K562 (cell line): ENCODE data around the gene IMMP2L. TPM values are rescaled to one million over a fixed set of nuclear protein-coding genes. Genes with fewer than 3 reads are reported as not detected.

Experiments
- ATAC-seq: fragments of 200-7000 bp; cut with Tn5 transposase; 3 replicates; pipeline ENCODE4 v1.9.1; 2020; ENCODE audit warnings: moderate library complexity
- BruUV-seq: library from RNA; stranded (reverse); fragments of 400-500 nt; replicated peaks from 2 replicates; lab custom pipeline; 2021; lab: Mats Ljungman, UMichigan
- CTCF ChIA-PET: fragments of 300-600 bp; formaldehyde crosslinking; extraction: SDS; loops from one replicate; lab custom pipeline; 2021; ENCODE audit warnings: low intra/inter-chr PET ratio; lab: Yijun Ruan, JAX
- POLR2A ChIA-PET: fragments of 300-600, 350-650 bp; sonication (Branson Sonifier 250); formaldehyde crosslinking; extraction: SDS; loops from one replicate; lab custom pipeline; 2021; ENCODE audit warnings: antibody characterized with exemption, inconsistent platforms; lab: Yijun Ruan, JAX
- DNase-seq, 4 experiments: peaks; one replicate each; pipeline versions ENCODE4 v3.0.0 to v3.0.0-alpha.2; 2011 to 2018; ENCODE audit warnings: low spot score in 3 of 4, mixed read lengths in 3 of 4; ENCODE audit errors: extremely low read depth in 1 of 4
- FAIRE-seq: peaks from 2 replicates; lab custom pipeline; 2011; peaks lifted over from hg19 to GRCh38; lab: Jason Lieb, UNC
- H2AFZ ChIP-seq: 2 replicates; pipeline ENCODE4 v1.6.0; 2011; ENCODE audit warnings: low read depth, low read length, control low read depth, inconsistent platforms
- H3K27ac ChIP-seq: fragments of 200-600 bp; 3 replicates; pipeline ENCODE4 v1.8.0; 2011; ENCODE audit warnings: low read depth, mild to moderate bottlenecking, control low read depth, inconsistent platforms, low read length, moderate library complexity, mixed read lengths; ENCODE audit errors: extremely low read depth
- H3K27me3 ChIP-seq, 2 experiments: fragments of 300-600 bp in 1 of 2; 2 replicates in 1 of 2; 3 replicates in 1 of 2; pipeline versions ENCODE4 v1.6.0 to v1.8.0; 2011; ENCODE audit warnings: inconsistent platforms in 2 of 2, low read length in 2 of 2, mild to moderate bottlenecking in 1 of 2, mixed read lengths in 1 of 2, moderate library complexity in 1 of 2; ENCODE audit not compliant: control insufficient read depth in 2 of 2, insufficient read depth in 2 of 2
- H3K36me3 ChIP-seq: fragments of 300-600 bp; 3 replicates; pipeline ENCODE4 v1.8.0; 2011; ENCODE audit warnings: mild to moderate bottlenecking, low read length, inconsistent platforms; ENCODE audit not compliant: control insufficient read depth, insufficient read depth
- H3K4me1 ChIP-seq, 2 experiments: fragments of 200-600 bp in 1 of 2; replicated peaks in 1 of 2; 2 replicates in 1 of 2; 3 replicates in 1 of 2; pipeline versions ENCODE4 v1.5.1 to v1.8.0; 2011; ENCODE audit warnings: inconsistent platforms in 2 of 2, low read length in 2 of 2, mild to moderate bottlenecking in 1 of 2, mixed read lengths in 1 of 2, moderate library complexity in 1 of 2; ENCODE audit not compliant: control insufficient read depth in 2 of 2, insufficient read depth in 2 of 2
- H3K4me2 ChIP-seq: 2 replicates; pipeline ENCODE4 v1.6.1; 2011; ENCODE audit warnings: low read length, control low read depth, inconsistent platforms, mixed read lengths; ENCODE audit not compliant: insufficient read depth
- H3K4me3 ChIP-seq: fragments of 200-600 bp; sonication (generic), shearing (Covaris generic); 2 replicates; pipeline ENCODE4 v1.5.1; 2016; ENCODE audit warnings: control low read depth, inconsistent platforms
- H3K79me2 ChIP-seq: fragments of 200-600 bp; 3 replicates; pipeline ENCODE4 v1.8.0; 2011; ENCODE audit warnings: low read length, inconsistent platforms; ENCODE audit not compliant: control insufficient read depth, insufficient read depth
- H3K9ac ChIP-seq, 2 experiments: 2 replicates each; pipeline versions ENCODE4 v1.6.0 to v1.6.1; 2011; ENCODE audit warnings: low read depth in 2 of 2, low read length in 2 of 2, control low read depth in 1 of 2, inconsistent platforms in 1 of 2, mild to moderate bottlenecking in 1 of 2, mixed read lengths in 1 of 2; ENCODE audit not compliant: insufficient read depth in 1 of 2
- H3K9me1 ChIP-seq: one replicate; pipeline ENCODE4 v1.6.0; 2011; ENCODE audit warnings: inconsistent platforms, mild to moderate bottlenecking, low read length, moderate library complexity; ENCODE audit not compliant: control insufficient read depth, insufficient read depth
- H3K9me3 ChIP-seq: replicated peaks from 2 replicates; pipeline ENCODE4 v1.5.1; 2011; ENCODE audit warnings: low read depth, low read length, inconsistent platforms; ENCODE audit not compliant: control insufficient read depth, insufficient read depth
- H4K20me1 ChIP-seq: replicated peaks from 2 replicates; pipeline ENCODE4 v1.6.1; 2011; ENCODE audit warnings: low read length, inconsistent platforms, mixed read lengths; ENCODE audit not compliant: control insufficient read depth, insufficient read depth
- ELF2 ChIP-seq: fragments of 250-450 bp; sonication (Bioruptor Pico); IDR thresholded peaks from 2 replicates; pipeline ENCODE4 v1.5.0; 2021; ENCODE audit warnings: mild to moderate bottlenecking
- ESRRA ChIP-seq: fragments of 450-650 bp; IDR thresholded peaks from 2 replicates; pipeline ENCODE4 v1.6.1; 2014; ENCODE audit warnings: low read depth, mild to moderate bottlenecking, moderate library complexity, borderline replicate concordance
- NR2C2 ChIP-seq, 2 experiments: fragments of 200-800 bp in 1 of 2; sonication (Bioruptor generic) in 1 of 2; sonication (generic) in 1 of 2; formaldehyde crosslinking in 1 of 2; IDR thresholded peaks; 2 replicates each; pipeline versions ENCODE4 v1.6.1 to v1.8.0; 2016 to 2022; ENCODE audit warnings: mild to moderate bottlenecking in 1 of 2, missing compliant biosample characterization in 1 of 2, missing genetic modification characterization in 1 of 2, missing genetic modification reagents in 1 of 2
- POLR2G ChIP-seq: fragments of 200-400 bp; formaldehyde crosslinking; IDR thresholded peaks from 2 replicates; pipeline ENCODE4 v1.6.1; 2017; ENCODE audit warnings: low read depth, mild to moderate bottlenecking, antibody characterized with exemption, low read length, moderate library complexity
- RB1 ChIP-seq: fragments of 450-650 bp; IDR thresholded peaks from 2 replicates; pipeline ENCODE4 v1.6.1; 2017; ENCODE audit warnings: low read depth, mild to moderate bottlenecking
- SIRT6 ChIP-seq: IDR thresholded peaks from one replicate; pipeline ENCODE4 v1.6.1; 2012; ENCODE audit warnings: low read depth, mild to moderate bottlenecking, control low read depth, inconsistent platforms, low read length, moderate library complexity
- SREBF1 ChIP-seq: fragments of 150-350 bp; IDR thresholded peaks from 2 replicates; pipeline ENCODE4 v1.6.1; 2014; ENCODE audit warnings: antibody characterized with exemption, low read depth, low read length, borderline replicate concordance
- ZNF253 ChIP-seq: fragments of 250-450 bp; sonication (Bioruptor Pico); conservative IDR thresholded peaks from 2 replicates; pipeline ENCODE4 v1.6.1; 2021; ENCODE audit warnings: mild to moderate bottlenecking
- ZNF57 ChIP-seq: fragments of 450-650 bp; formaldehyde crosslinking; IDR thresholded peaks from 2 replicates; pipeline ENCODE4 v1.4.0; 2020; ENCODE audit warnings: mild to moderate bottlenecking, moderate library complexity
- WGBS: fragments of 100-300 bp; shearing (Covaris generic); methylation state at CpG from one replicate; pipeline ENCODE4 v1.1.6; 2016; ENCODE audit warnings: low coverage, mixed read lengths; ENCODE audit not compliant: insufficient coverage; ENCODE audit errors: missing lambda C conversion rate; 5-methylcytosine and 5-hydroxymethylcytosine counted together
- in situ Hi-C: fragments of 300-500 bp; cut with MboI; formaldehyde crosslinking; loops from 4 replicates; pipeline ENCODE4 v1.15.0; 2018; ENCODE audit warnings: inconsistent platforms, mixed read lengths
- intact Hi-C: fragments of 100-400 bp; cut with micrococcal nuclease; formaldehyde crosslinking; loops from 2 replicates; pipeline ENCODE4 v1.14.2; 2022
- polyA plus RNA-seq, 8 experiments: library from polyadenylated mRNA; depleted of rRNA in 4 of 8; stranded (reverse) in 5 of 8; unstranded in 3 of 8; fragments of >200 nt; fragmentation: Nextera tagmentation in 2 of 8; fragmentation: Illumina TruSeq in 1 of 8; extraction: Ambion mirVana in 2 of 8; extraction: Trizol in 1 of 8; gene quantifications; 2 replicates each; pipeline versions ENCODE4 v1.2.1 to v1.2.3, GENCODE V29; 2011 to 2014; ENCODE audit warnings: inconsistent platforms in 1 of 8, missing spikeins in 1 of 8
- total RNA-seq, 7 experiments: library from RNA; depleted of rRNA in 6 of 7; stranded (reverse); fragments of >200 nt in 6 of 7; fragmentation: Illumina TruSeq in 2 of 7; extraction: Trizol in 2 of 7; gene quantifications; 2 replicates each; pipeline versions ENCODE4 v1.2.1 to v1.2.3, GENCODE V29; 2011 to 2021; ENCODE audit warnings: low replicate concordance in 1 of 7
- TF ChIP-seq, protein P1 (sequence below): sonication (generic); formaldehyde crosslinking; IDR thresholded peaks from 2 replicates; pipeline ENCODE4 v1.8.0; 2022; ENCODE audit warnings: mild to moderate bottlenecking, missing genetic modification reagents
- TF ChIP-seq, protein P2 (sequence below): sonication (generic); formaldehyde crosslinking; IDR thresholded peaks from 2 replicates; pipeline ENCODE4 v1.8.0; 2022; ENCODE audit warnings: mild to moderate bottlenecking, missing genetic modification reagents
- TF ChIP-seq, protein P3 (sequence below): fragments of 450-650 bp; IDR thresholded peaks from 2 replicates; pipeline ENCODE4 v1.6.1; 2018; ENCODE audit warnings: mild to moderate bottlenecking, low read depth; ENCODE audit not compliant: partially characterized antibody
- TF ChIP-seq, protein P4 (sequence below): fragments of 450-650 bp; formaldehyde crosslinking; conservative IDR thresholded peaks from 2 replicates; pipeline ENCODE4 v1.4.0; 2022; ENCODE audit warnings: mild to moderate bottlenecking, missing genetic modification characterization
- TF ChIP-seq, protein P5 (sequence below): fragments of 200-800 bp; sonication (Bioruptor generic); IDR thresholded peaks from 2 replicates; pipeline ENCODE4 v1.6.1; 2017; ENCODE audit warnings: missing genetic modification characterization, missing compliant biosample characterization

The IMMP2L gene
- total and polyA plus RNA-seq, 9 of the 15 experiments (the other 6 are each of a cell fraction or from before 2014, with no cell fraction given), result 29.7 to 116 (median 53.0) TPM

DNA sequence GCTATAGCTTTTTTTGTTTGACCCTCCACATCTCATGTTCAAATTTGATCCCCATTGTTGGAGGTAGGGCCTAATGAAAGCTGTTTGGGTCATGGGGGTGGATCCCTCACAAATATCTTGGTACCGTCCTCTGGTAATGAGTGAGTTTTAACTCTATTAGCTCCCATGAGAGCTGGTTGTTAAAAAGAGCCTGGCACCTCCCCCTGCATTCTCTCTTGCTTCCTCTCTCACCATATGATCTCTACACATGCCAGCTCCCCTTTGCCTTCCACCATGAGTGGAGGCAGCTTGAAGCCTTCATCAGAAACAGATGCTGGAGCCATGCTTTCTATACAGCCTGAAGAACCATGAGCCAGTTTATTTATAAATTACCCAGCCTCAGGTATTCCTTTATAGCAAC is 43.0 kb upstream of the IMMP2L start (continued):
- TF ChIP-seq, protein P1, sequence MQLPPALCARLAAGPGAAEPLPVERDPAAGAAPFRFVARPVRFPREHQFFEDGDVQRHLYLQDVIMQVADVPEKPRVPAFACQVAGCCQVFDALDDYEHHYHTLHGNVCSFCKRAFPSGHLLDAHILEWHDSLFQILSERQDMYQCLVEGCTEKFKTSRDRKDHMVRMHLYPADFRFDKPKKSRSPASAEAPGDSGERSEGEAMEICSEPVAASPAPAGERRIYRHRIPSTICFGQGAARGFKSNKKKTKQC (CRISPR knock-in tag), result no peak

DNA sequence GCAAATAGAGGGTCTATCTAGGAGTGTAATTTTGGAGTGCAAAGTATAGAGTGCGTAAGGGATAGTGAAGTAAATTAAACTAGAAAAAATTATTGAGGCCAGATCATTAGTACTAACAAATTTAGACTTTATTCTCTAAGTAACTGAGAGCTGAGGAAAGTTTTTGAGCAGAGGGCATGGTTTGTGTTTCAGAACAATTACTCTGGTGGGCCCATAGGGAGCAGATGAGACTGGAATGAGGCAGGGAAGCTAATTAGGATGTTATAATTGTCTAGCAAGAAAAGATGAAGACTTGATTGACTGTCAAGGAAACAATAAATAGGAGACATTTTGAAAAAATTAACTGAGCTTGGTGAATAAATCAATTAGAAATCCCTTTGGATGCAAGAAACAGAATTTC is 37.8 kb upstream of the IMMP2L start:
- Histone ChIP-seq H3K9me1 (no peaks in the 10 kb centered on the region), H3K79me2 (no peaks in the 10 kb centered on the region), H3K4me3 (no peak overlapping the region), H2AFZ (no peak overlapping the region), H4K20me1 (no peaks in the 10 kb centered on the region), H3K9me3 (no peaks in the 10 kb centered on the region), H3K27me3 (peaks cover 0 to 6% of the 10 kb centered on the region in 2 experiments; a peak in 2 of 5 replicates), H3K36me3 (no peaks in the 10 kb centered on the region), H3K4me1 (no peaks in the 10 kb centered on the region), H3K4me2 (no peak overlapping the region), H3K27ac (no peak overlapping the region), H3K9ac (no peak overlapping the region)
- 6% methylated on average over 1 of the region's 1 CpG for WGBS
- no peak for FAIRE-seq
- intact Hi-C loops (no loop called here), in situ Hi-C loops (no loop called here)
- CTCF ChIA-PET, result no interaction called here
- DNase-seq, result no peak
- ATAC-seq, result no peak
- POLR2A ChIA-PET, result interaction anchor here (0.6 to 1.2 kb wide), 3 partner anchors 10 to 214 kb away, joined by 3 read pairs; no protein-coding TSS in a partner anchor
- BruUV-seq, result no TSS peak
- TF ChIP-seq, protein P2, sequence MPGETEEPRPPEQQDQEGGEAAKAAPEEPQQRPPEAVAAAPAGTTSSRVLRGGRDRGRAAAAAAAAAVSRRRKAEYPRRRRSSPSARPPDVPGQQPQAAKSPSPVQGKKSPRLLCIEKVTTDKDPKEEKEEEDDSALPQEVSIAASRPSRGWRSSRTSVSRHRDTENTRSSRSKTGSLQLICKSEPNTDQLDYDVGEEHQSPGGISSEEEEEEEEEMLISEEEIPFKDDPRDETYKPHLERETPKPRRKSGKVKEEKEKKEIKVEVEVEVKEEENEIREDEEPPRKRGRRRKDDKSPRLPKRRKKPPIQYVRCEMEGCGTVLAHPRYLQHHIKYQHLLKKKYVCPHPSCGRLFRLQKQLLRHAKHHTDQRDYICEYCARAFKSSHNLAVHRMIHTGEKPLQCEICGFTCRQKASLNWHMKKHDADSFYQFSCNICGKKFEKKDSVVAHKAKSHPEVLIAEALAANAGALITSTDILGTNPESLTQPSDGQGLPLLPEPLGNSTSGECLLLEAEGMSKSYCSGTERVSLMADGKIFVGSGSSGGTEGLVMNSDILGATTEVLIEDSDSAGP (CRISPR knock-in tag), result no peak
- TF ChIP-seq ZNF57 (CRISPR knock-in tag) (no peak), ZNF253 (no peak), ELF2 (no peak), SREBF1 (no peak), POLR2G (no peak), ESRRA (no peak), SIRT6 (no peak), NR2C2 (CRISPR knock-in tag; IDR thresholded peaks at IDR 0.05) (no peak), NR2C2 (tag; IDR thresholded peaks at IDR 0.05) (no peak), RB1 (no peak)
- TF ChIP-seq, protein P3, sequence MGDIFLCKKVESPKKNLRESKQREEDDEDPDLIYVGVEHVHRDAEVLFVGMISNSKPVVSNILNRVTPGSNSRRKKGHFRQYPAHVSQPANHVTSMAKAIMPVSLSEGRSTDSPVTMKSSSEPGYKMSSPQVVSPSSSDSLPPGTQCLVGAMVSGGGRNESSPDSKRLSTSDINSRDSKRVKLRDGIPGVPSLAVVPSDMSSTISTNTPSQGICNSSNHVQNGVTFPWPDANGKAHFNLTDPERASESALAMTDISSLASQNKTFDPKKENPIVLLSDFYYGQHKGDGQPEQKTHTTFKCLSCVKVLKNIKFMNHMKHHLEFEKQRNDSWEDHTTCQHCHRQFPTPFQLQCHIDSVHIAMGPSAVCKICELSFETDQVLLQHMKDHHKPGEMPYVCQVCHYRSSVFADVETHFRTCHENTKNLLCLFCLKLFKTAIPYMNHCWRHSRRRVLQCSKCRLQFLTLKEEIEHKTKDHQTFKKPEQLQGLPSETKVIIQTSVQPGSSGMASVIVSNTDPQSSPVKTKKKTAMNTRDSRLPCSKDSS, result no peak
- TF ChIP-seq, protein P4, sequence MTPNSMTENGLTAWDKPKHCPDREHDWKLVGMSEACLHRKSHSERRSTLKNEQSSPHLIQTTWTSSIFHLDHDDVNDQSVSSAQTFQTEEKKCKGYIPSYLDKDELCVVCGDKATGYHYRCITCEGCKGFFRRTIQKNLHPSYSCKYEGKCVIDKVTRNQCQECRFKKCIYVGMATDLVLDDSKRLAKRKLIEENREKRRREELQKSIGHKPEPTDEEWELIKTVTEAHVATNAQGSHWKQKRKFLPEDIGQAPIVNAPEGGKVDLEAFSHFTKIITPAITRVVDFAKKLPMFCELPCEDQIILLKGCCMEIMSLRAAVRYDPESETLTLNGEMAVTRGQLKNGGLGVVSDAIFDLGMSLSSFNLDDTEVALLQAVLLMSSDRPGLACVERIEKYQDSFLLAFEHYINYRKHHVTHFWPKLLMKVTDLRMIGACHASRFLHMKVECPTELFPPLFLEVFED (CRISPR knock-in tag), result no peak
- TF ChIP-seq, protein P5, sequence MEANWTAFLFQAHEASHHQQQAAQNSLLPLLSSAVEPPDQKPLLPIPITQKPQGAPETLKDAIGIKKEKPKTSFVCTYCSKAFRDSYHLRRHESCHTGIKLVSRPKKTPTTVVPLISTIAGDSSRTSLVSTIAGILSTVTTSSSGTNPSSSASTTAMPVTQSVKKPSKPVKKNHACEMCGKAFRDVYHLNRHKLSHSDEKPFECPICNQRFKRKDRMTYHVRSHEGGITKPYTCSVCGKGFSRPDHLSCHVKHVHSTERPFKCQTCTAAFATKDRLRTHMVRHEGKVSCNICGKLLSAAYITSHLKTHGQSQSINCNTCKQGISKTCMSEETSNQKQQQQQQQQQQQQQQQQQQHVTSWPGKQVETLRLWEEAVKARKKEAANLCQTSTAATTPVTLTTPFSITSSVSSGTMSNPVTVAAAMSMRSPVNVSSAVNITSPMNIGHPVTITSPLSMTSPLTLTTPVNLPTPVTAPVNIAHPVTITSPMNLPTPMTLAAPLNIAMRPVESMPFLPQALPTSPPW (CRISPR knock-in tag), result no peak
